PC-9 (cell line): ENCODE data around the gene TPRN. TPM values are rescaled to one million over a fixed set of nuclear protein-coding genes. Genes with fewer than 3 reads are reported as not detected.

Experiments used
- BruUV-seq: library from RNA; stranded (reverse); fragments of 400-500 nt; replicated peaks from 2 replicates; lab custom pipeline; 2021; lab: Mats Ljungman, UMichigan
- CTCF ChIA-PET: fragments of 300-600 bp; sonication (Branson Sonifier 250); formaldehyde crosslinking; loops from one replicate; lab custom pipeline; 2022; ENCODE audit warnings: antibody characterized with exemption; lab: Charles Lee
- POLR2A ChIA-PET: fragments of 300-600 bp; sonication (Branson Sonifier 250); formaldehyde crosslinking; loops from one replicate; lab custom pipeline; 2022; ENCODE audit warnings: antibody characterized with exemption; ENCODE audit not compliant: unreplicated experiment; lab: Charles Lee
- DNase-seq, 2 experiments: peaks; one replicate each; pipeline versions ENCODE4 v3.0.0 to v3.0.0-alpha.2; 2015 to 2022; ENCODE audit warnings: mixed read lengths in 1 of 2
- H2AFZ ChIP-seq: fragments of 200-600 bp; sonication (generic); 2 replicates; pipeline ENCODE4 v1.8.1; 2017; ENCODE audit warnings: antibody characterized with exemption
- H3F3A ChIP-seq: fragments of 200-600 bp; sonication (generic); 2 replicates; pipeline ENCODE4 v1.8.1; 2017; ENCODE audit warnings: antibody characterized with exemption, mild to moderate bottlenecking, low read depth; ENCODE audit not compliant: insufficient read depth
- H3K27ac ChIP-seq: fragments of 200-600 bp; sonication (generic); 2 replicates; pipeline ENCODE4 v1.6.1; 2016; ENCODE audit warnings: mixed run types
- H3K27me3 ChIP-seq: fragments of 200-600 bp; sonication (generic); 2 replicates; pipeline ENCODE4 v1.6.1; 2016; ENCODE audit warnings: low read depth, mixed run types; ENCODE audit not compliant: insufficient read depth
- H3K36me3 ChIP-seq: fragments of 200-600 bp; sonication (generic); 2 replicates; pipeline ENCODE4 v1.6.1; 2016; ENCODE audit warnings: low read depth, mixed run types
- H3K4me1 ChIP-seq: fragments of 200-600 bp; sonication (generic); replicated peaks from 2 replicates; pipeline ENCODE4 v1.6.1; 2016; ENCODE audit warnings: mixed run types; ENCODE audit not compliant: insufficient read depth
- H3K4me2 ChIP-seq: fragments of 200-600 bp; sonication (generic); 2 replicates; pipeline ENCODE4 v1.6.1; 2017; ENCODE audit warnings: mixed run types
- H3K4me3 ChIP-seq: fragments of 200-600 bp; sonication (generic); 2 replicates; pipeline ENCODE4 v1.6.1; 2016; ENCODE audit warnings: mixed run types
- H3K79me2 ChIP-seq: fragments of 200-600 bp; sonication (generic); 2 replicates; pipeline ENCODE4 v1.6.1; 2017; ENCODE audit warnings: low read depth, mixed run types
- H3K9me2 ChIP-seq: fragments of 200-600 bp; sonication (generic); 2 replicates; pipeline ENCODE4 v1.8.1; 2017; ENCODE audit warnings: mild to moderate bottlenecking; ENCODE audit not compliant: insufficient read depth
- H3K9me3 ChIP-seq: fragments of 200-600 bp; sonication (generic); 2 replicates; pipeline ENCODE4 v1.8.1; 2016; ENCODE audit warnings: low read depth; ENCODE audit not compliant: insufficient read depth
- H4K20me1 ChIP-seq: fragments of 200-600 bp; sonication (generic); 2 replicates; pipeline ENCODE4 v1.8.1; 2017; ENCODE audit not compliant: insufficient read depth
- CTCF ChIP-seq: fragments of 200-600 bp; sonication (generic); conservative IDR thresholded peaks from 2 replicates; pipeline ENCODE4 v1.6.1; 2017; ENCODE audit warnings: mixed run types, antibody characterized with exemption, mild to moderate bottlenecking, moderate library complexity
- EZH2 ChIP-seq: fragments of 200-600 bp; sonication (generic); IDR thresholded peaks from 2 replicates; pipeline ENCODE4 v1.8.0; 2017; ENCODE audit warnings: antibody characterized with exemption, low read depth
- intact Hi-C: fragments of 100-400 bp; cut with micrococcal nuclease; formaldehyde crosslinking; loops from one replicate; pipeline ENCODE4 v1.10.0; 2022; ENCODE audit not compliant: unreplicated experiment
- total RNA-seq: library from RNA; stranded (reverse); gene quantifications from 2 replicates; pipeline ENCODE4 v1.2.3, GENCODE V29; 2021

The TPRN gene
- total RNA-seq, 1 experiment from 2014 or later: 61.8 TPM

GRCh38 chr9:137237759-137238726, 37.5 kb upstream of the TPRN start:
- peaks cover 15% of the 10 kb centered on the region for H4K20me1 ChIP-seq
- H3K27ac ChIP-seq: no peak overlapping the region
- no TSS peak for BruUV-seq
- H3K4me1 ChIP-seq: peaks cover 34% of the 10 kb centered on the region
- H3K4me3 ChIP-seq: no peak overlapping the region; the same call in 1 of the 2 replicates
- H3K79me2 ChIP-seq: peaks cover 45% of the 10 kb centered on the region
- H3K9me2 ChIP-seq: no peaks in the 10 kb centered on the region
- H3K9me3 ChIP-seq: no peaks in the 10 kb centered on the region
- ChIA-PET POLR2A (interaction anchor here (0.5 to 0.6 kb wide), 5 partner anchors 13 to 356 kb away, joined by 3 to 6 read pairs (median 4); partner anchors contain the start of gene CYSRT1), CTCF (interaction anchor here (0.6 to 1.8 kb wide), 3 partner anchors 110 to 339 kb away, joined by 3 to 6 read pairs (median 4); no protein-coding TSS in a partner anchor)
- H2AFZ ChIP-seq: no peak overlapping the region
- DNase-seq: peak in 1 of 2 experiments; percentile 72
- no peaks in the 10 kb centered on the region for H3K27me3 ChIP-seq
- TF ChIP-seq EZH2 (no peak), CTCF (no peak)
- H3K4me2 ChIP-seq: 0 out of 2 replicates have a peak overlapping the region, but pooled peaks have one; percentile 93
- H3F3A ChIP-seq: peaks cover 23% of the 10 kb centered on the region
- 0 out of 2 replicates have a peak, but pooled peaks cover 15% of the 10 kb centered on the region for H3K36me3 ChIP-seq
- intact Hi-C loops: no loop called here

GRCh38 chr9:137236936-137237421, 36.4 kb upstream of the TPRN start:
- TF ChIP-seq EZH2: no peak
- no peak for TF ChIP-seq CTCF
- ChIA-PET POLR2A (interaction anchor here (0.6 to 0.8 kb wide), 5 partner anchors 34 to 479 kb away, joined by 3 to 15 read pairs (median 7); no protein-coding TSS in a partner anchor), CTCF (interaction anchor here (0.6 to 1.8 kb wide), 22 partner anchors 10 to 459 kb away, joined by 3 to 13 read pairs (median 4); partner anchors contain the start of genes NELFB, RNF224, TOR4A and TPRN)
- H4K20me1 ChIP-seq: peaks cover 4% of the 10 kb centered on the region
- peaks cover 25% of the 10 kb centered on the region for H3K4me1 ChIP-seq
- peaks cover 34% of the 10 kb centered on the region for H3K79me2 ChIP-seq
- H3K4me3 ChIP-seq: no peak overlapping the region
- no peak for DNase-seq
- no peaks in the 10 kb centered on the region for H3K9me3 ChIP-seq
- intact Hi-C loops: no loop called here
- H3K27me3 ChIP-seq: no peaks in the 10 kb centered on the region
- no peak overlapping the region for H3K4me2 ChIP-seq
- H3K9me2 ChIP-seq: no peaks in the 10 kb centered on the region
- BruUV-seq: no TSS peak
- 0 out of 2 replicates have a peak, but pooled peaks cover 4% of the 10 kb centered on the region for H3K36me3 ChIP-seq
- H2AFZ ChIP-seq: no peak overlapping the region
- peaks cover 12% of the 10 kb centered on the region for H3F3A ChIP-seq
- no peak overlapping the region for H3K27ac ChIP-seq

- no TSS peak for BruUV-seq
- H3K4me2 ChIP-seq: no peak overlapping the region
- intact Hi-C loops: no loop called here
- peaks cover 25% of the 10 kb centered on the region for H3K4me1 ChIP-seq
- POLR2A ChIA-PET: interaction anchor here (0.6 to 0.8 kb wide), 7 partner anchors 13 to 479 kb away, joined by 3 to 15 read pairs (median 4); partner anchors contain the start of gene NRARP
- CTCF ChIA-PET: interaction anchor here (0.6 to 1.8 kb wide), 23 partner anchors 9 to 459 kb away, joined by 3 to 13 read pairs (median 4); partner anchors contain the start of genes NELFB, RNF224, TOR4A and TPRN
- no peak overlapping the region for H3K4me3 ChIP-seq
- H3K9me3 ChIP-seq: no peaks in the 10 kb centered on the region
- peaks cover 30% of the 10 kb centered on the region for H3K79me2 ChIP-seq
- no peak for TF ChIP-seq EZH2
- TF ChIP-seq CTCF: peak; percentile 97
- H3F3A ChIP-seq: peaks cover 8% of the 10 kb centered on the region
- H3K36me3 ChIP-seq: no peaks in the 10 kb centered on the region
- DNase-seq: peak; percentile 58 to 88
- H3K27me3 ChIP-seq: no peaks in the 10 kb centered on the region
- H4K20me1 ChIP-seq: no peaks in the 10 kb centered on the region; the same call in 1 of the 2 replicates
- H2AFZ ChIP-seq: no peak overlapping the region
- no peak overlapping the region for H3K27ac ChIP-seq
- no peaks in the 10 kb centered on the region for H3K9me2 ChIP-seq
Measured at GRCh38 chr9:137236238-137236935, 35.8 kb upstream of the TPRN start.
